ENCODE data around the gene DLST.
A peak's percentile ranks its signal among the peaks of the same experiment; 100 is the strongest.
"Not testable (repeated sequence)": the region's sequence is repeated elsewhere in the genome, so short reads cannot be mapped to it uniquely, and the experiment has no call there.

The DLST gene

GRCh38 chr14:74929242-74929641 lies 47.5 kb downstream of the DLST start:
- DNase-seq, result no peak
- no peak for ATAC-seq
- no peak overlapping the region for H3K27ac Mint-ChIP-seq
- H3K4me3 Mint-ChIP-seq, result no peak overlapping the region
- no peaks in the 10 kb centered on the region for H3K36me3 Mint-ChIP-seq (ENCODE audit: low read depth)
- H3K27me3 Mint-ChIP-seq, result peaks cover 12% of the 10 kb centered on the region
- no peaks in the 10 kb centered on the region for H3K9me3 Mint-ChIP-seq
- peaks cover 8% of the 10 kb centered on the region for H3K4me1 Mint-ChIP-seq

- H3K27me3 Mint-ChIP-seq; H3K4me3 Mint-ChIP-seq; H3K9me3 Mint-ChIP-seq; H3K27ac Mint-ChIP-seq; H3K36me3 Mint-ChIP-seq (ENCODE audit: low read depth); H3K4me1 Mint-ChIP-seq; DNase-seq; ATAC-seq: not testable (repeated sequence)
Observed at GRCh38 chr14:74931744-74932143, 50.0 kb downstream of the DLST start.

- peak; percentile 34 for ATAC-seq
- peak overlapping the region; percentile 43 for H3K27ac Mint-ChIP-seq
- H3K4me1 Mint-ChIP-seq, result peaks cover 14% of the 10 kb centered on the region
- H3K36me3 Mint-ChIP-seq (ENCODE audit: low read depth), result no peaks in the 10 kb centered on the region
- peaks cover 9% of the 10 kb centered on the region for H3K27me3 Mint-ChIP-seq
- DNase-seq, result no peak
- no peak overlapping the region for H3K4me3 Mint-ChIP-seq
- no peaks in the 10 kb centered on the region for H3K9me3 Mint-ChIP-seq
Observed at GRCh38 chr14:74932401-74932901, 50.7 kb downstream of the DLST start.

GRCh38 chr14:74932936-74933335 lies 51.2 kb downstream of the DLST start:
- not testable (repeated sequence) for H3K9me3 Mint-ChIP-seq; H3K36me3 Mint-ChIP-seq (ENCODE audit: low read depth); DNase-seq; H3K4me3 Mint-ChIP-seq; H3K27me3 Mint-ChIP-seq; ATAC-seq; H3K27ac Mint-ChIP-seq
- peaks cover 14% of the 10 kb centered on the region for H3K4me1 Mint-ChIP-seq

GRCh38 chr14:74934041-74934440 lies 52.3 kb downstream of the DLST start:
- H3K27ac Mint-ChIP-seq, result no peak overlapping the region
- H3K27me3 Mint-ChIP-seq, result peaks cover 9% of the 10 kb centered on the region
- ATAC-seq, result no peak
- H3K4me1 Mint-ChIP-seq, result peaks cover 16% of the 10 kb centered on the region
- H3K4me3 Mint-ChIP-seq, result no peak overlapping the region
- peaks cover 5% of the 10 kb centered on the region for H3K9me3 Mint-ChIP-seq
- no peak for DNase-seq
- H3K36me3 Mint-ChIP-seq (ENCODE audit: low read depth), result no peaks in the 10 kb centered on the region

GRCh38 chr14:74934476-74935359 lies 53.0 kb downstream of the DLST start:
- DNase-seq, result no peak
- H3K9me3 Mint-ChIP-seq, result peaks cover 5% of the 10 kb centered on the region
- H3K27me3 Mint-ChIP-seq, result peaks cover 9% of the 10 kb centered on the region
- no peaks in the 10 kb centered on the region for H3K36me3 Mint-ChIP-seq (ENCODE audit: low read depth)
- no peak for ATAC-seq
- no peak overlapping the region for H3K27ac Mint-ChIP-seq
- peaks cover 16% of the 10 kb centered on the region for H3K4me1 Mint-ChIP-seq
- no peak overlapping the region for H3K4me3 Mint-ChIP-seq

- ATAC-seq, result no peak
Observed at GRCh38 chr14:74935360-74935680, 53.6 kb downstream of the DLST start.

GRCh38 chr14:74936151-74936550 lies 54.4 kb downstream of the DLST start:
- DNase-seq, result no peak
- Mint-ChIP-seq H3K4me1 (peaks cover 25% of the 10 kb centered on the region), H3K4me3 (no peak overlapping the region), H3K36me3 (ENCODE audit: low read depth) (no peaks in the 10 kb centered on the region), H3K27ac (no peak overlapping the region), H3K27me3 (peaks cover 9% of the 10 kb centered on the region), H3K9me3 (peaks cover 5% of the 10 kb centered on the region)
- ATAC-seq, result no peak

More at GRCh38 chr14:74935360-74935680, 53.6 kb downstream of the DLST start:
- Mint-ChIP-seq H3K27ac (no peak overlapping the region), H3K4me3 (no peak overlapping the region), H3K9me3 (peaks cover 5% of the 10 kb centered on the region), H3K27me3 (peaks cover 9% of the 10 kb centered on the region), H3K36me3 (ENCODE audit: low read depth) (no peaks in the 10 kb centered on the region), H3K4me1 (peaks cover 21% of the 10 kb centered on the region)
- DNase-seq, result no peak

- Mint-ChIP-seq H3K27me3 (peaks cover 9% of the 10 kb centered on the region), H3K4me3 (no peak overlapping the region), H3K9me3 (peaks cover 5% of the 10 kb centered on the region), H3K4me1 (peaks cover 31% of the 10 kb centered on the region), H3K27ac (no peak overlapping the region), H3K36me3 (ENCODE audit: low read depth) (no peaks in the 10 kb centered on the region)
- ATAC-seq (no peak), DNase-seq (no peak)
Observed at GRCh38 chr14:74936731-74937130, 55.0 kb downstream of the DLST start.

GRCh38 chr14:74937171-74937570 lies 55.5 kb downstream of the DLST start:
- peaks cover 9% of the 10 kb centered on the region for H3K27me3 Mint-ChIP-seq
- ATAC-seq (no peak), DNase-seq (no peak)
- H3K9me3 Mint-ChIP-seq, result peaks cover 5% of the 10 kb centered on the region
- H3K36me3 Mint-ChIP-seq (ENCODE audit: low read depth), result no peaks in the 10 kb centered on the region
- no peak overlapping the region for H3K27ac Mint-ChIP-seq
- no peak overlapping the region for H3K4me3 Mint-ChIP-seq
- peaks cover 35% of the 10 kb centered on the region for H3K4me1 Mint-ChIP-seq

- DNase-seq (no peak), ATAC-seq (no peak)
- H3K27ac Mint-ChIP-seq, result peak overlapping the region; percentile 66
- peaks cover 34% of the 10 kb centered on the region for H3K4me1 Mint-ChIP-seq
- H3K4me3 Mint-ChIP-seq, result no peak overlapping the region
- no peaks in the 10 kb centered on the region for H3K36me3 Mint-ChIP-seq (ENCODE audit: low read depth)
- H3K27me3 Mint-ChIP-seq, result no peaks in the 10 kb centered on the region
- peaks cover 5% of the 10 kb centered on the region for H3K9me3 Mint-ChIP-seq
Observed at GRCh38 chr14:74938531-74939495, 57.1 kb downstream of the DLST start.

GRCh38 chr14:74940956-74941565 lies 59.3 kb downstream of the DLST start:
- H3K27ac Mint-ChIP-seq, result peak overlapping the region; percentile 84
- H3K36me3 Mint-ChIP-seq (ENCODE audit: low read depth), result no peaks in the 10 kb centered on the region
- peaks cover 5% of the 10 kb centered on the region for H3K9me3 Mint-ChIP-seq
- H3K4me1 Mint-ChIP-seq, result peaks cover 34% of the 10 kb centered on the region
- H3K4me3 Mint-ChIP-seq, result peak overlapping the region; percentile 61
- no peak for DNase-seq
- no peak for ATAC-seq
- H3K27me3 Mint-ChIP-seq, result no peaks in the 10 kb centered on the region

GRCh38 chr14:74941676-74942097 lies 60.0 kb downstream of the DLST start:
- Mint-ChIP-seq H3K9me3 (peaks cover 5% of the 10 kb centered on the region), H3K4me3 (peak overlapping the region; percentile 61), H3K27me3 (no peaks in the 10 kb centered on the region), H3K4me1 (peaks cover 38% of the 10 kb centered on the region), H3K27ac (peak overlapping the region; percentile 84), H3K36me3 (ENCODE audit: low read depth) (no peaks in the 10 kb centered on the region)
- DNase-seq, result peak; percentile 68
- peak; percentile 83 for ATAC-seq

- H3K4me3 Mint-ChIP-seq, result peak overlapping the region; percentile 61
- no peaks in the 10 kb centered on the region for H3K27me3 Mint-ChIP-seq
- no peaks in the 10 kb centered on the region for H3K36me3 Mint-ChIP-seq (ENCODE audit: low read depth)
- peak overlapping the region; percentile 84 for H3K27ac Mint-ChIP-seq
- DNase-seq, result no peak
- H3K4me1 Mint-ChIP-seq, result peaks cover 33% of the 10 kb centered on the region
- peaks cover 5% of the 10 kb centered on the region for H3K9me3 Mint-ChIP-seq
- no peak for ATAC-seq
Observed at GRCh38 chr14:74942181-74942580, 60.5 kb downstream of the DLST start.
